NCI-H2171 treated with DMSO at 0.1 percent for 48 hours (cell line): ENCODE data around the gene SRBD1.
A peak's percentile ranks its signal among the peaks of the same experiment; 100 is the strongest.

Experiments
- DNase-seq: peaks from one replicate; lab custom pipeline; 2025; lab: John Stamatoyannopoulos, UW

SRBD1 gene

GRCh38 chr2:45636008-45636407 is 24.9 kb upstream of the SRBD1 start:
- no peak for DNase-seq

- no peak for DNase-seq
Observed at GRCh38 chr2:45634223-45634622, 23.2 kb upstream of the SRBD1 start.

- no peak for DNase-seq
Observed at GRCh38 chr2:45631955-45632354, 20.9 kb upstream of the SRBD1 start.

- DNase-seq, result no peak
Observed at GRCh38 chr2:45631319-45631718, 20.3 kb upstream of the SRBD1 start.

- no peak for DNase-seq
Observed at GRCh38 chr2:45629971-45630370, 18.9 kb upstream of the SRBD1 start.

DNA sequence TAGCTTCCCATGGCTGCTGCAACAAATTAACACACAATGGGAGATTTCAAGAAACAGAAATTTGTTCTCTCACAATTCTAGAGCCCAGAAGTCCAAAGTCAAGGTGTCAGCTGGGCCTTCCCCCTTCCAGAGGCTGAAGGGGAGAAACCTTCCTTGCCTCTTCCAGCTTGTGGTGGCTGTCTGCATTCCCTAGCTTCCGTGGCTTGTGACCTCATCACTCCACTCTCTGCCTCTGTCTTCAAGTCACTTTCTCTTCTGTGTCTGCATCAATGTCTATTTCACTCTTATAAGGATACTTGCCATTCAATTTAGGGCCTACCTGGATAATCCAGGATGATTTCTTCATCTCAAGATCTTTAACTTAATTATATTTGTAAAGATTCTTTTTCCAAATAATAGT is 16.8 kb upstream of the SRBD1 start:
- DNase-seq, result no peak

GRCh38 chr2:45626387-45627221 is 15.5 kb upstream of the SRBD1 start:
- no peak for DNase-seq

- no peak for DNase-seq
Observed at GRCh38 chr2:45625824-45626223, 14.8 kb upstream of the SRBD1 start.

DNA sequence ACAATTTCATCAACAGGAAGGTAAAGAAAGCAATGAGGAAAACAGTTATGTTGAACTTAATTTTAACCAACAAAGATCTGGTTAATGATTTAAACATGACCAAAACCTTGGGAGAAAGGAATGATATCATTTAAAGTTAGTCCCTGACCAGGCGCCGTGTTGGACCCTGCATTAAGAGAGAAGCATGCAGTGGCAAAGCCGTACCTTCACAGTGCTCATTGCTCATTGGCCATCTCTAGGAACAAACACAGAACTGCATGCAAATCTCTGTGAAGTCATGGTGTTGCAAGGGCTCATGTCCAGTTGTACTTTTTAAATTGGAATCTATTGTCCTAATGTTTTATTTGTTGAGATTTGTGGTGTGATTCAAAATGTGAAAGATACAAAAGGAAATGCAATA is 12.0 kb upstream of the SRBD1 start:
- DNase-seq, result no peak

GRCh38 chr2:45622336-45623075 is 11.4 kb upstream of the SRBD1 start:
- DNase-seq, result no peak

GRCh38 chr2:45617496-45617895 is 6.4 kb upstream of the SRBD1 start:
- no peak for DNase-seq

DNA sequence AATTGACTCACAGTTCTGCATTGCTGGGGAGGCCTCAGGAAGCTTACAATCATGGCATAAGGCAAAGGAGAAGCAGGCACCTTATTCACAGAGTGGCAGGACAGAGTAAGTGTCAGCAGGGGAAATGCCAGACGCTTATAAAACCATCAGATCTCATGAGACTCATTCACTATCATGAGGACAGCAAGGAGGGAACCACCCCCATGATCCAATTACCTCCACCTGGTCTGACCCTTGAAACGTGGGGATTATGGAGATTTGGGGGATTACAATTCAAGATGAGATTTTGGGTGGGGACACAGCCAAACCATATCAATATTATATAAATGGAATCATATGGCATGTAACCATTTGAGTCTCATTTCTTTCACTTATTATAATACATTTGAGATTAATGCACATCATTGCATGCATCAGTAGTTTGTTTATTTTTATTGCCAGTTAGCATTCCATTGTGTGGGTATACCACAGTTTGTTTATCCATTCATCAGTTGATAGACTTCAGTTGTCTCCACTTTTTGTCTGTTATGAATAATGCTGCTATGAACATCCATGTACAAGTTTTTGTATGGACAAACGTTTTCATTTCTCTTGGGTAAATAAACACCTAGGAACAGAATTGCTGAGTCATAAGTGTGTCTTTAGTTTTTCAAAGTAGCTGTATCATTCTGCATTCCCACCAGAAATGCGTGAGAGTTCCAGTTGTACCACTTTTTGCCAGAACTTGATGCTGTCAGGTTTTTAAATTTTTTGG is 5.8 kb upstream of the SRBD1 start:
- DNase-seq, result no peak

GRCh38 chr2:45614871-45615415 is 3.9 kb upstream of the SRBD1 start:
- no peak for DNase-seq

DNA sequence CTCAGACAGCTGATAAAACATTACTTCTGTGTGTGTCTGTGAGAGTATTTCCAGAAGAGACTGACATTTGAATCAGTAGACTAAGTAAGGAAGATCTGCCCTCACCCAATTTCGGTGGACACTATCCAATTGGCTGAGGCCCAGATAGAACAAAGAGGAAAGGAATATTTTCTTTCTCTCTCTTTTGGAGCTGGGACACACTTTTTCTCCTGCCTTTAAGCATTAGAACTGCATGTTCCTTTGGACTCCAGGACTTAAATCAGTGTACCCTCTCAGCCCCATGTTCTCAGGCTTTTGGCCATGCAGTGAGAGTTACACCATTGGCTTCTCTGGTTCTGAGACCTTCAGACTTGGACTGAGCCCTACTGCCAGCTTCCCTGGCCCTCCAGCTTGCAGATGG is 3.3 kb upstream of the SRBD1 start:
- no peak for DNase-seq

DNA sequence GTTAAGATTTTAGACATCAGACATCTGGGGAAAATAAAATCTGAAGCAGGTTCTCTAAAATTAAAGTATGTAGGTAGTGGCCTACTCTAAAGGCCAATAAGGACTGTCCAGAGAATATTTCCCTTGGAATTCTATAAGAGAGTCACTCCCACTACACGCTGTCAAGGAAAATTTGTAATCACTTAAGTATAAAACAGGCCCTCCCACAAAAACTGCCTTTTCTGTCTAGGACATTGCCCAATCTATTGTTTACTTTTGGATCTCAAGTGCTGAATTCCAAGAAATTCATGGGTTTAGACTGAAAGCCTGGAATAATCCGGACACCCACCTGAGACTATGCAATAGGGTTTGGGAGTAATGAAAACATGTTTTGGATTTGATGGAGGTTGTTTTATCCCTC is 1.7 kb upstream of the SRBD1 start:
- DNase-seq, result no peak

DNA sequence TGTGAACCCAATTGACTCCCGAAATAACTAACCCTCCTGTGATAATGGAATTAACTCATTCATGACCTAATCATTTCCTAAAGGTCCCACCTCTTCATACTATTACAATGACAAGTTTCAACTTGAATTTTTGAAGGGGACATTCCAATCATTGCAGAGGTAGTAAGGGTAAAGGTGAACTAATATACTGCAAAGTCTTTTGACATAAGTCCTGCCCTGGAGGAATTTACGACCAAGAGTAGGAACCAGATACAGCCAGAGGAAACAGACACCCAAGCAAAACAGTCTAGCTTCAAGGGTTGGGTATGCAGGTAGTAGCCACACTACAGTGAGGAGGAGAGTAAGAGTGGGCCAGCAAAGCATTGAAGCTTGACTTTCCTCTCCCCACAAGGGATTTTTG is 1.2 kb upstream of the SRBD1 start:
- no peak for DNase-seq

GRCh38 chr2:45610281-45611019 is 617 bp downstream of the SRBD1 start:
- peak; percentile 83 for DNase-seq

GRCh38 chr2:45607701-45608100 is 3.4 kb downstream of the SRBD1 start:
- DNase-seq, result peak; percentile 4

- no peak for DNase-seq
Observed at GRCh38 chr2:45606796-45607195, 4.3 kb downstream of the SRBD1 start.

DNA sequence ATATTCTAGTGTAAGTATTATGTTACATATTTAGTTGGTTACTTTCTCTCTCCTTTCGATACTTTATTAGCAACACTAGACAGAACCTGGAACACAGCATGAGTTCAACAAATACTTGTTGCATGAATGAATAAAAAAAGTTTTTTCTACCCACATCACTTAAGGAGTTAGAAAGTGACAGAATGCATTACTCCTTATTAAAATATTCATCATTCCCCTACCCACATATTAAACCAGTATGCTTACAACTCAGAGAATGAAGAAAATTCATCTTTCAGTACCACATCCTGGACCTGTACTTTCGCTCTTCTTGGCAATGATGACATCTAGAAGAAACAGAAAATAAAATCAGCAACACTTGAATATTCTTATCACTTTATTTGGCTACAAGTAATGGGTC is 6.0 kb downstream of the SRBD1 start:
- DNase-seq, result no peak

DNA sequence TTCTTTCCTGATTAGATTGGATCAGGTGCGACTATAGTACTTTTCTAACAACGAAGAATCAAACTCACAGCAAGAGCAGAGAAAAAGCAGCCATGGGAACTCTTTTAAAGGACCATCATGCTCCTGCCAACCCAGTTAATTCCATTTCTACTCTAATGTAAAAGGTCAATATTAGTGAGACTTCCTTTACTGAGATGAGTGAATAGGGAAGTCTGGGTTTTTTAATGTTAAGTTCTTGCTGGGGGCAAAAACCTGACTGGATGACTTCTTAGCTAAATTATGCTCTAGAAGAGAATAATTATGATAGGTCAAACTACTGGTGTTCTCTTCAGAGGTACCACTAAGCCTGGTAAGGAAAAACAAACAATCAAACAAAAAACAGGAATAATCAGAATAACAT is 8.4 kb downstream of the SRBD1 start:
- DNase-seq, result no peak

DNA sequence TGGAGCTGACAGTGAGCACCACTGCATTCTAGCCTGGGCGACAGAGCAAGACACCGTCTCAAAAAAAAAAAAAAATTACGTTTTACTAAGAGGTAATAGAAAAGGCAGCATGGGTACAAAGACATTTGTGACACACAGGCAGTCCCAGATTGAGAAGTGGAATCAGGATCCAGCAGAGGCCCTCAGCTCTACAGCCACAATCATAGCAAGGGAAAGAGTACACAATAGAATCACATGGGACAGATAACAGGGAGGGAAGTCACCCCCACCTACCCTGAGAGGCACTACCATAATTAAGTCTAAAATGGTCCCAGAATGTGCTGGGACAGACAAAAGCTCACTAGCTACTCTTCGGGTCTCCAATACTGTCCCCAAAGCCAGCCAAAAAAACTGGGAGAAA is 12.5 kb downstream of the SRBD1 start:
- no peak for DNase-seq
